GM08714 (cell line): ENCODE measurements around the gene RHAG.
"Not testable (repeated sequence)": the region's sequence is repeated elsewhere in the genome, so short reads cannot be mapped to it uniquely, and the experiment has no call there.

ENCODE experiments used
- H3K4me3 ChIP-seq: fragments of 200-500 bp; sonication (Bioruptor generic); 2 replicates; pipeline ENCODE4 v1.5.1; 2014; ENCODE audit warnings: mild to moderate bottlenecking, low read length, inconsistent platforms
- ZNF274 ChIP-seq: IDR thresholded peaks from 2 replicates; pipeline ENCODE4 v1.6.1; 2012; ENCODE audit warnings: mild to moderate bottlenecking, low read depth, low read length

RHAG gene

DNA sequence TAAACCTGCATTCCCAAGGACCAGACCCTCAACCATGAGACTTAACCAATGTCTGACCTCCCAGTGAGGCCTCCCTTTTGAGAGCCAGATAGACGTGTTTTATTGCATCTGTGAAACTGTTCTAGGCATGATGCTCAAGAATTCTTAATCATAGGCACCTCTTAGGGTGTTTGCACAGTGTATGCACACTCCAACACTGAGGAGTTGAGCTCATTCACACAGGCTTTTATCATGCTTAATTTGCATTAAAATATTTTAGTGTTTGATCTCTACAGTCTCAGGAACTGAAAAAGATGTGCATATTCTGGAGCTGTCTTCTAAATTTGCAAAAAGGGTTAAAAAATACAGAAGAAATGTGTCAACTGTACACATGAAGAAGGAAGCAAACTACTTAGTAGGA lies 27.4 kb downstream of the RHAG start:
- no peak for TF ChIP-seq ZNF274

DNA sequence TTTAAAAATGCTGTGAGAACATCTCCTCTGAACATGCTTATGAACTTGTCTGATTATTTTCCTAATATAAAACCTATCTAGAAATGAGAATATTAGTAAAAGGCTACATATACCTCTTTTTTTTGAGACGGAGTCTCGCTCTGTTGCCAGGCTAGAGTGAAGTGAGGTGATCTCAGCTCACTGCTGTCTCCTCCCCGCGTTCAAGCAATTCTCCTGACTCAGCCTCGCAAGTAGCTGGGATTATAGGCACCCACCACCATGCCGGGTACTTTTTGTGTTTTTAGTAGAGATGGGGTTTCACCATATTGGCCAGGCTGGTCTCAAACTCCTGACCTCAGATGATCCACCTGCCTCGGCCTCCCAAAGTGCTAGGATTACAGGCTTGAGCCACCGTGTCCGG lies 28.4 kb downstream of the RHAG start:
- H3K4me3 ChIP-seq = not testable (repeated sequence)

More for the DNA sequence above, 27.4 kb downstream of the RHAG start:
- no peak overlapping the region for H3K4me3 ChIP-seq

GRCh38 chr6:49607391-49607982 lies 29.2 kb downstream of the RHAG start:
- no peak for TF ChIP-seq ZNF274
- no peak overlapping the region for H3K4me3 ChIP-seq

- TF ChIP-seq ZNF274 = no peak
- H3K4me3 ChIP-seq = no peak overlapping the region
These were observed 29.8 kb downstream of the RHAG start for GRCh38 chr6:49606721-49607390.

- not testable (repeated sequence) for H3K4me3 ChIP-seq
These were observed 32.6 kb downstream of the RHAG start for GRCh38 chr6:49604080-49604479.

GRCh38 chr6:49587262-49587661 lies 49.4 kb downstream of the RHAG start:
- H3K4me3 ChIP-seq = not testable (repeated sequence)

DNA sequence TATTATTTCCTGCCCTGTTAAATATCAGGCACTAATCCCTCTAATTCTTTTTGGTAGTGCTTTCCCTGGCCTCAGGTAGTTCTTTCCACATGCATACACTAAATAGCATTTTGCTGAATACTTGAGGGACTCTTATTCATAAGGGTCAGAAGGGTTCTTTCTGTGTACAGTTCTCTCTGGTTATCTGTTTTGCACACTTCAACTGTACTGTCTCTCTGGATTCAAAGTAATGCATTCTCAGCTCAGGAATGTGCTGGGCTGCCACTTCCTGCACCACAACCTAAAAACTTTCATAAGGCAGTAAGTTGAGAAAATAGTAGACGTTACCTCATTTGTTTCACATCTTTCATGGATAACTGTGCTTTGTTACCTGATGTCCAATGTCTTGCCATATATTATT lies 54.1 kb downstream of the RHAG start:
- no peak for TF ChIP-seq ZNF274
- no peak overlapping the region for H3K4me3 ChIP-seq

DNA sequence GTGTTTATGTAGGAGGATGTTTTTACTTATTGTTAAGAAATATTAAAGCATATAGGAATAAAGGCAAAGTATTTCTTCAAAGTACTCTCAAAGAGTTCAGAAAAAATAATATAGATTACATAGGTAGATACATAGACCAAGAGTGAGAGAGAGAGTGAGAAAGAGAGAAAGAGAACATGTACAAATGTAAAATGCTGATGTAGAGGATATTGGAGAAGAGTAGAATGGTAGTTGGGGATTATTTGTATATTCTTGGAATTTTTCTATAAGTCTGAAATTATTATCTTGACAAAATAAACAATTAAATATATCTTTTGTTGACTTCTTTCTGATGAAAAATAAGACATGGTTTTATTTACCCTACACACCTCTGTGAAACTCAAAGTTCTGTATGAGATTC lies 57.0 kb downstream of the RHAG start:
- no peak for TF ChIP-seq ZNF274
- H3K4me3 ChIP-seq = no peak overlapping the region

GRCh38 chr6:49576618-49577017 lies 60.0 kb downstream of the RHAG start:
- no peak for TF ChIP-seq ZNF274
- H3K4me3 ChIP-seq = no peak overlapping the region

GRCh38 chr6:49570474-49571079 lies 66.1 kb downstream of the RHAG start:
- no peak overlapping the region for H3K4me3 ChIP-seq
- TF ChIP-seq ZNF274 = no peak

DNA sequence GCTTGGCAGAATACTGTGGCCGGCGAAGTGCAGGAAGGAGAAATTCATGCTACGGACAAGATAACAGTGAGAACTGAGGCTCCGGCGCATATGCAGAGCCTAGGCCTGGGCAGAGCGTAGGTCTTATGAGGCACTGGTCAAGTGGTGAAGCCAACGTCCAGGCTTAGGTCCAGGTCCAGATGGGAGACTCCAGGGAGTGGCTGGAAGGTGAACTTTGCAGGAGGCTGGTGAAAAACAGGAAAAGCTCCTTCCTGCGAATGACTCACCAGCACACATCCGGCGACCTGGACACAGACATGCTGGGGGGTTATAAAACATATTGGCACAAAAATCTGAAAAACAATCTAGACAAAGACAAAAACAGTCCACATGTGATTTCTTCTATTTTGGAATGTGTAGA lies 70.8 kb downstream of the RHAG start:
- no peak overlapping the region for H3K4me3 ChIP-seq
- no peak for TF ChIP-seq ZNF274

- H3K4me3 ChIP-seq = no peak overlapping the region
- no peak for TF ChIP-seq ZNF274
These were observed 71.4 kb downstream of the RHAG start for GRCh38 chr6:49565261-49565660.

- no peak for TF ChIP-seq ZNF274
- H3K4me3 ChIP-seq = no peak overlapping the region
These were observed 72.1 kb downstream of the RHAG start for GRCh38 chr6:49564552-49564951.

DNA sequence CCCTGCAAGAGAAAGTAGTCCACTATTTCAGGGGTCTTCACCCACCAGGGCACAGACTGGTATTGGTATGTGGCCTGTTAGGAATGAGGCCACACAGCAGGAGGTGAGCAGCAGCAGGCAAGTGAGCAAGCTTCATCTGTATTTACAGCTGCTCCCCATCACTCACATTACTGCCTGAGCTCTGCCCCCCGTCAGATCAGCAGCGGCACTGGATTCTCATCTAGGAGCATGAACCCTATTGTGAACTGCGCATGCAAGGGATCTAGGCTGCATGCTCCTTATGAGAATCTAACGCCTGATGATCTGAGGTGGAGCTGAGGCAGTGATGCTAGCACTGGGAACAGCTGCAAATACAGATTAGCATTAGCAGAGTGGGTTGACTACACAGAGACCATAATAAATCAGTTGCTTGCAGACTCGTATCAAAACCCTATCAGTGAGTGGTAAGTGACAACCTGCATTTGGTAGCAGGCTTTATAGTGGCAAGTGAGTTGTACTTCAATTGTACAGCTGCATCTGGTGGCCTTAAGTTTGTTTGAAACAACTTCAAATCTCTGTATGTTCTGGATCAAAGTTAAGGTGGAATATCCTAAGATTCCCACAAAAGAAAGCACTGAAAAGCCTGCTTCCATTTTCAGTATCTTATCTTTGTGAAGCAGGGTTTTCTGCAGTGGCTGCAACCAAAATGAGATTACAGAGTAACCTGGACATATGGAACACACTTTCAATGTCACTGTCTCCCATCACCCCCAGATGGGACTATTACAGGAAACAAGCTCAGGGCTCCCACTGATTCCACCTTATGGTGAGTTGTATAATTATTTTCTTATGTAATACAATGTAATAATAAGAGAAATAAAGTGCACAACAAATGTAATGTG lies 73.4 kb downstream of the RHAG start:
- TF ChIP-seq ZNF274 = no peak
- no peak overlapping the region for H3K4me3 ChIP-seq

GRCh38 chr6:49558238-49558637 lies 78.4 kb downstream of the RHAG start:
- TF ChIP-seq ZNF274 = no peak
- no peak overlapping the region for H3K4me3 ChIP-seq
